ENCODE data around the gene ST13.

DNA sequence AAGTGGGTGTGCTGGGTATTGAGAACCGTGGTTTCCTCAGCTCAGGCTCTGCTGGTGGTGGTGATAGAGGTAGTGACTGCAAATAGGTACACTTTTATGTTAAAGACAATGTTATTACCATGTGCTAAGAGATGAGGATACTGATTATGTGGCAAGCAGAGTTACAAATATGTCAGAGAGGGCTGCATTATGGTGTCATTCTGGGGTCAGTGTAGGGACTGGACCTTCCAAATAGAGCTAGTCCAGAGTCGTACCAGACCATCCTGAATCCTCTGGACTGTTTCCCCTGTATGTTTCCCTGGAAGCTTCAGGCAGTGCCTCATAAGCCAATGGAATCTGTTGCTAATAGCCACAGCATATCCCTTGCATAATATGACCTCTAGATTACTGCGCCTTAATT lies 5.6 kb upstream of the ST13 start, which contains the start of gene DNAJB7:
- TF ChIP-seq, protein P1, sequence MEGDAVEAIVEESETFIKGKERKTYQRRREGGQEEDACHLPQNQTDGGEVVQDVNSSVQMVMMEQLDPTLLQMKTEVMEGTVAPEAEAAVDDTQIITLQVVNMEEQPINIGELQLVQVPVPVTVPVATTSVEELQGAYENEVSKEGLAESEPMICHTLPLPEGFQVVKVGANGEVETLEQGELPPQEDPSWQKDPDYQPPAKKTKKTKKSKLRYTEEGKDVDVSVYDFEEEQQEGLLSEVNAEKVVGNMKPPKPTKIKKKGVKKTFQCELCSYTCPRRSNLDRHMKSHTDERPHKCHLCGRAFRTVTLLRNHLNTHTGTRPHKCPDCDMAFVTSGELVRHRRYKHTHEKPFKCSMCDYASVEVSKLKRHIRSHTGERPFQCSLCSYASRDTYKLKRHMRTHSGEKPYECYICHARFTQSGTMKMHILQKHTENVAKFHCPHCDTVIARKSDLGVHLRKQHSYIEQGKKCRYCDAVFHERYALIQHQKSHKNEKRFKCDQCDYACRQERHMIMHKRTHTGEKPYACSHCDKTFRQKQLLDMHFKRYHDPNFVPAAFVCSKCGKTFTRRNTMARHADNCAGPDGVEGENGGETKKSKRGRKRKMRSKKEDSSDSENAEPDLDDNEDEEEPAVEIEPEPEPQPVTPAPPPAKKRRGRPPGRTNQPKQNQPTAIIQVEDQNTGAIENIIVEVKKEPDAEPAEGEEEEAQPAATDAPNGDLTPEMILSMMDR (IDR thresholded peaks at IDR 0.05; ENCODE audit: poor library complexity, severe bottlenecking) = no peak
- TF ChIP-seq EP300 (conservative IDR thresholded peaks at IDR 0.05; ENCODE audit: poor library complexity, severe bottlenecking) (no peak), MXI1 (conservative IDR thresholded peaks at IDR 0.05; ENCODE audit: poor library complexity, severe bottlenecking) (no peak), TAF1 (IDR thresholded peaks at IDR 0.05; ENCODE audit: low read depth) (no peak), POLR2AphosphoS5 (IDR thresholded peaks at IDR 0.05) (no peak), EZH2 (IDR thresholded peaks at IDR 0.05; ENCODE audit: borderline replicate concordance, insufficient read depth, low read length, poor library complexity, severe bottlenecking) (no peak), RAD21 (conservative IDR thresholded peaks at IDR 0.05) (no peak), SMC3 (conservative IDR thresholded peaks at IDR 0.05; ENCODE audit: poor library complexity) (no peak)
- TF ChIP-seq, protein P2, sequence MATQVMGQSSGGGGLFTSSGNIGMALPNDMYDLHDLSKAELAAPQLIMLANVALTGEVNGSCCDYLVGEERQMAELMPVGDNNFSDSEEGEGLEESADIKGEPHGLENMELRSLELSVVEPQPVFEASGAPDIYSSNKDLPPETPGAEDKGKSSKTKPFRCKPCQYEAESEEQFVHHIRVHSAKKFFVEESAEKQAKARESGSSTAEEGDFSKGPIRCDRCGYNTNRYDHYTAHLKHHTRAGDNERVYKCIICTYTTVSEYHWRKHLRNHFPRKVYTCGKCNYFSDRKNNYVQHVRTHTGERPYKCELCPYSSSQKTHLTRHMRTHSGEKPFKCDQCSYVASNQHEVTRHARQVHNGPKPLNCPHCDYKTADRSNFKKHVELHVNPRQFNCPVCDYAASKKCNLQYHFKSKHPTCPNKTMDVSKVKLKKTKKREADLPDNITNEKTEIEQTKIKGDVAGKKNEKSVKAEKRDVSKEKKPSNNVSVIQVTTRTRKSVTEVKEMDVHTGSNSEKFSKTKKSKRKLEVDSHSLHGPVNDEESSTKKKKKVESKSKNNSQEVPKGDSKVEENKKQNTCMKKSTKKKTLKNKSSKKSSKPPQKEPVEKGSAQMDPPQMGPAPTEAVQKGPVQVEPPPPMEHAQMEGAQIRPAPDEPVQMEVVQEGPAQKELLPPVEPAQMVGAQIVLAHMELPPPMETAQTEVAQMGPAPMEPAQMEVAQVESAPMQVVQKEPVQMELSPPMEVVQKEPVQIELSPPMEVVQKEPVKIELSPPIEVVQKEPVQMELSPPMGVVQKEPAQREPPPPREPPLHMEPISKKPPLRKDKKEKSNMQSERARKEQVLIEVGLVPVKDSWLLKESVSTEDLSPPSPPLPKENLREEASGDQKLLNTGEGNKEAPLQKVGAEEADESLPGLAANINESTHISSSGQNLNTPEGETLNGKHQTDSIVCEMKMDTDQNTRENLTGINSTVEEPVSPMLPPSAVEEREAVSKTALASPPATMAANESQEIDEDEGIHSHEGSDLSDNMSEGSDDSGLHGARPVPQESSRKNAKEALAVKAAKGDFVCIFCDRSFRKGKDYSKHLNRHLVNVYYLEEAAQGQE (IDR thresholded peaks at IDR 0.05; ENCODE audit: borderline replicate concordance) = no peak

Data from neural cell (in vitro differentiated cells).